Mesenchymal stem cell (in vitro differentiated cells and primary cell): Measurements from ENCODE around the gene CIAO2B.

Experiments
- DNase-seq: peaks from one replicate; pipeline ENCODE4 v3.0.0-alpha.2; 2013
- H2AFZ ChIP-seq: one replicate; pipeline ENCODE4 v1.6.1; 2013; ENCODE audit warnings: low read depth, mild to moderate bottlenecking, control low read depth, inconsistent platforms, low read length, moderate library complexity
- H2AK5ac ChIP-seq: 2 replicates; pipeline ENCODE4 v1.6.1; 2013; ENCODE audit warnings: low read length, moderate library complexity, mild to moderate bottlenecking, inconsistent platforms; ENCODE audit not compliant: severe bottlenecking
- H2BK120ac ChIP-seq: one replicate; pipeline ENCODE4 v1.6.1; 2013; ENCODE audit warnings: low read depth, mild to moderate bottlenecking, inconsistent platforms, low read length, moderate library complexity
- H2BK12ac ChIP-seq, 2 experiments: one replicate each; pipeline ENCODE4 v1.6.1; 2013; ENCODE audit warnings: inconsistent platforms in 2 of 2, low read length in 2 of 2, mild to moderate bottlenecking in 2 of 2, moderate library complexity in 2 of 2, control low read depth in 1 of 2
- H2BK15ac ChIP-seq: one replicate; pipeline ENCODE4 v1.6.1; 2013; ENCODE audit warnings: mild to moderate bottlenecking, low read depth, inconsistent platforms; ENCODE audit not compliant: poor library complexity, severe bottlenecking
- H2BK5ac ChIP-seq: 2 replicates; pipeline ENCODE4 v1.6.1; 2013; ENCODE audit warnings: low read depth, mild to moderate bottlenecking, low read length, control low read depth, inconsistent platforms; ENCODE audit not compliant: poor library complexity, severe bottlenecking
- H3K14ac ChIP-seq, 2 experiments: one replicate each; pipeline ENCODE4 v1.6.1; 2013; ENCODE audit warnings: inconsistent platforms in 2 of 2, low read length in 2 of 2, control low read depth in 1 of 2, mild to moderate bottlenecking in 1 of 2, moderate library complexity in 1 of 2
- H3K18ac ChIP-seq, 2 experiments: one replicate each; pipeline ENCODE4 v1.6.1; 2013; ENCODE audit warnings: inconsistent platforms in 2 of 2, low read length in 2 of 2, control low read depth in 1 of 2, low read depth in 1 of 2, mild to moderate bottlenecking in 1 of 2
- H3K23ac ChIP-seq, 2 experiments: one replicate each; pipeline ENCODE4 v1.6.1; 2013; ENCODE audit warnings: inconsistent platforms in 2 of 2, low read length in 2 of 2, mild to moderate bottlenecking in 2 of 2, moderate library complexity in 2 of 2, control low read depth in 1 of 2
- H3K27ac ChIP-seq: 2 replicates; pipeline ENCODE4 v1.5.1; 2013; ENCODE audit warnings: mild to moderate bottlenecking, moderate library complexity, low read length, control low read depth, inconsistent platforms; ENCODE audit not compliant: poor library complexity, severe bottlenecking
- H3K27me3 ChIP-seq, 2 experiments: 2 replicates each; pipeline versions ENCODE4 v1.6.1 to v1.7.0; 2013; ENCODE audit warnings: low read length in 2 of 2, mild to moderate bottlenecking in 2 of 2, moderate library complexity in 2 of 2, control low read depth in 1 of 2, inconsistent platforms in 1 of 2; ENCODE audit not compliant: control insufficient read depth in 1 of 2, insufficient read depth in 1 of 2
- H3K36me3 ChIP-seq, 2 experiments: 2 replicates each; pipeline versions ENCODE4 v1.6.1 to v1.7.0; 2013; ENCODE audit warnings: low read length in 2 of 2, control low read depth in 1 of 2, inconsistent platforms in 1 of 2, low read depth in 1 of 2, mild to moderate bottlenecking in 1 of 2; ENCODE audit not compliant: insufficient read depth in 2 of 2, control insufficient read depth in 1 of 2
- H3K4ac ChIP-seq, 2 experiments: one replicate each; pipeline ENCODE4 v1.6.1; 2013; ENCODE audit warnings: inconsistent platforms in 2 of 2, low read length in 2 of 2, mild to moderate bottlenecking in 2 of 2, moderate library complexity in 2 of 2, control low read depth in 1 of 2, low read depth in 1 of 2
- H3K4me1 ChIP-seq: 2 replicates; pipeline ENCODE4 v1.6.1; 2013; ENCODE audit warnings: low read depth, low read length, control low read depth; ENCODE audit not compliant: control insufficient read depth, insufficient read depth
- H3K4me2 ChIP-seq: 2 replicates; pipeline ENCODE4 v1.6.1; 2013; ENCODE audit warnings: low read length, mild to moderate bottlenecking, inconsistent platforms; ENCODE audit not compliant: poor library complexity, severe bottlenecking
- H3K4me3 ChIP-seq, 2 experiments: 2 replicates each; pipeline versions ENCODE4 v1.5.1 to v1.7.0; 2013; ENCODE audit warnings: low read length in 2 of 2, mild to moderate bottlenecking in 2 of 2, control low read depth in 1 of 2, low read depth in 1 of 2; ENCODE audit not compliant: insufficient read depth in 1 of 2
- H3K79me1 ChIP-seq: replicated peaks from 2 replicates; pipeline ENCODE4 v1.6.1; 2013; ENCODE audit warnings: mild to moderate bottlenecking, control low read depth, low read length, inconsistent platforms; ENCODE audit not compliant: poor library complexity, severe bottlenecking
- H3K9ac ChIP-seq: 2 replicates; pipeline ENCODE4 v1.7.0; 2013; ENCODE audit warnings: mild to moderate bottlenecking, low read length, moderate library complexity
- H3K9me3 ChIP-seq: 2 replicates; pipeline ENCODE4 v1.7.0; 2013; ENCODE audit warnings: mild to moderate bottlenecking, low read length; ENCODE audit not compliant: control insufficient read depth
- H4K8ac ChIP-seq: one replicate; pipeline ENCODE4 v1.6.1; 2013; ENCODE audit warnings: inconsistent platforms, mild to moderate bottlenecking, low read length, moderate library complexity
- H4K91ac ChIP-seq: one replicate; pipeline ENCODE4 v1.6.1; 2013; ENCODE audit warnings: mild to moderate bottlenecking, low read length, inconsistent platforms
- WGBS: methylation state at CpG from one replicate; pipeline ENCODE4 v1.1.7; 2013; ENCODE audit warnings: mixed read lengths; 5-methylcytosine and 5-hydroxymethylcytosine counted together

The CIAO2B gene

DNA sequence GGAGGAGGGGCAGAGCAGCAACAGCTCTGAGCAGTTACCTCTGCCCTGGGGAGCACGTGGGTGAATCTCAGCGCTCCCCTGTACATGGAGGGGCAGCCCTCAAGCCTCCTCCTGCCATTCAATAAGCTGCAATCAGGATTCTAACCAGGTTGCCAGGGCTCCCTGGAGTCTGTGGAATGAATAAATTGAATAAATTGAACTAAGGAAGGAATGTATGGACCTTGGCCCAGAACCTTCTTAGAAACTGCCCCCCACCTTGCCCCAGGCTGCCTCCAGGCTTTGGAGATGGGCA, 14.0 kb downstream of the CIAO2B start:
- Histone ChIP-seq H3K4me1 (peaks cover 40% of the 10 kb centered on the region), H2BK15ac (no peak overlapping the region), H2BK120ac (no peak overlapping the region), H2AK5ac (peak overlapping the region; percentile 73), H2BK12ac (no peak overlapping the region), H3K14ac (no peak overlapping the region), H3K9ac (no peak overlapping the region), H3K36me3 (peaks cover 0 to 18% of the 10 kb centered on the region in 2 experiments), H3K9me3 (no peaks in the 10 kb centered on the region), H4K8ac (no peak overlapping the region), H3K79me1 (no peaks in the 10 kb centered on the region), H3K27ac (no peak overlapping the region), H2BK5ac (no peak overlapping the region), H2AFZ (no peak overlapping the region), H3K4me3 (no peak overlapping the region), H3K27me3 (peaks cover 13 to 69% of the 10 kb centered on the region in 2 experiments), H3K4me2 (no peak overlapping the region), H4K91ac (no peak overlapping the region), H3K4ac (no peak overlapping the region), H3K18ac (no peak overlapping the region), H3K23ac (no peak overlapping the region)
- no peak for DNase-seq
- WGBS = 37% methylated on average over 2 of the region's 2 CpGs

DNA sequence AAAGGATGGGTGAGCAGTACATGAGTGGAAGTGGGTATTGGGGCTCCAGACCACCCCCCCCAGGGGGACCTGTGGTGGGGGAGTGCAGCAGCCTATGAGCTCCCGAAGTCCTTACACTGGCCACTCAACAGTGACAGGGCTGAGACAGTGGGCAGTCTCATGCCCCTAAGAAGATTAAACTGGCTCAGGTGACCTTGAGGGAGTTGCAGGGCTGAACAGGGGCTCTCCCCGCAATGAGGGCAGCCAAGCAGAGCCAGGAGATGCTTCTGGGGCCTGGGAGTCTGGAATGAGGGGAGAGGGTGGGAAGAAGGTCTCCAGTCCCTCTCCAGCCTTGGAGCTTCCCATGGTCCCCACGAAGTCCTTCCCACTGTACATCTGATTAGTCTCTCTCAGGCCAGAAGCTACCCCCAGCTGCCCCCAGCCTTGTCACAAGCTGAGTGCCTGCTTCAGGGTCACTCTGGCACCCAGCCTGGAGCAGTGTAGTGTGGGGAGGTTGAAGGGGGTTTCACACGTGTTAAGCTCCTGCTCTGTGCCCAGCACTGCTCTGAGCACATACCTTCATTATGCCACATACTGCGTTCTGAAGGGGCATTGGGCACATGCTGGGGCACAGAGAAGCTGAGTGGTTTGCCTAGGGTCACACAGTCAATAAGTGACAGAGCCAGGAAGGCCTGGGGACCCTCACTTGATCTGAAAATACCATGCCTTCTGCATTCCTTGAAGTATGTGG, 14.5 kb downstream of the CIAO2B start:
- no peak overlapping the region for H3K4ac ChIP-seq
- H3K23ac ChIP-seq = no peak overlapping the region
- H2BK12ac ChIP-seq = peak overlapping the region in 1 of 2 experiments; percentile 73
- H3K27me3 ChIP-seq = peaks cover 18 to 74% of the 10 kb centered on the region in 2 experiments
- peak overlapping the region; percentile 8 for H2BK15ac ChIP-seq
- no peak overlapping the region for H3K4me2 ChIP-seq
- H3K9me3 ChIP-seq = no peaks in the 10 kb centered on the region
- no peak overlapping the region for H3K9ac ChIP-seq
- H2BK120ac ChIP-seq = no peak overlapping the region
- no peak for DNase-seq
- no peak overlapping the region for H3K4me3 ChIP-seq
- H3K79me1 ChIP-seq = no peaks in the 10 kb centered on the region
- peak overlapping the region in 1 of 2 experiments; percentile 8 for H3K18ac ChIP-seq
- no peak overlapping the region for H2BK5ac ChIP-seq
- no peak overlapping the region for H2AFZ ChIP-seq
- no peak overlapping the region for H4K8ac ChIP-seq
- H3K27ac ChIP-seq = peak overlapping the region; percentile 34
- H4K91ac ChIP-seq = no peak overlapping the region
- peak overlapping the region; percentile 73 for H2AK5ac ChIP-seq
- 70% methylated on average over 5 of the region's 5 CpGs for WGBS
- peaks cover 0 to 18% of the 10 kb centered on the region in 2 experiments for H3K36me3 ChIP-seq
- H3K4me1 ChIP-seq = peaks cover 34% of the 10 kb centered on the region
- peak overlapping the region in 1 of 2 experiments; percentile 56 for H3K14ac ChIP-seq

DNA sequence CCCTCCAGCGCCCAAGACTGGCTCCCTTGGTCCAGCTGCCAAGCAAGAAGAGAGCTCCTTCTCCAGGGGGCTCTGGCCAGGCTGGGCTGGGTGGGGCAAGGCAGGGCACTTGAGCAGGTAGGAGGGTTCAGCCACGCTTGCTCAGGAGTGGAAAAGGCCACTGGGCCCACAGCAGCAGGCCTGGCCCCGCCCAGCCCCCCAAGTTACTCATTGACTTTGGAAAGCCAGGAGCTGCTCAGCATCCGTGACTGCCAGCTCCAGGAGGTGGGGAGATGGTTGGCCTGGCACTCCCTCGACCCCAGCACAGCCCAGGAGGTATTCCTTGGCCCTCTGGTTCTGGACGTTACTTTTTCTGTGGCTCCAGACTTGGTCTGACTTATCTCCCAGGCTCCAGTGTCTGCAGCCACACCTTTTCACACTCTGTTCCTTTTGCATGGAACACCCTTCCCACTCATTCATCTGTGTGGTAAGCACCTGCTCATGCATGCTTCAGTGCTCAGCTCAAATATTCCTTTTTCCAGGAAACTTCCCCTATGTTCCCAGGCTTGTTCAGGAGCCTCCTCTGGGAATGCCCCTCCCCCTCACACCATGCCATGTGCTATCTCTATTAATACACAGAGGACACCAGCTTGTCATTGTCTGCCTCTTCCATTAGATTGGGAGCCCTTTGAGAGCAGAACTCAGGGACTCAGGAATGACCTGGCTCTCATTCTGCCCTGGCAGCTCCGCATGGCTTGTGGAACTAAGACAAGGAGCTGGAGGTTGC, 15.2 kb downstream of the CIAO2B start, which contains the start of gene CDH16:
TSS of gene CDH16 (minus strand) at position 83 of the 766 bp plus-strand sequence. CDS start 820 bp downstream, outside the sequence.
- Histone ChIP-seq H3K79me1 (no peaks in the 10 kb centered on the region), H3K4ac (no peak within 1 kb of the TSS), H3K9me3 (no peaks in the 10 kb centered on the region), H3K4me2 (no peak within 1 kb of the TSS), H2BK120ac (no peak within 1 kb of the TSS), H3K18ac (no peak within 1 kb of the TSS), H2BK12ac (peak within 1 kb of the TSS in 1 of 2 experiments; percentile 73), H3K14ac (no peak within 1 kb of the TSS), H4K91ac (no peak within 1 kb of the TSS), H2BK5ac (peak within 1 kb of the TSS; percentile 26), H4K8ac (no peak within 1 kb of the TSS), H2BK15ac (peak within 1 kb of the TSS; percentile 8), H3K4me1 (peaks cover 32% of the 10 kb centered on the region), H3K4me3 (no peak within 1 kb of the TSS), H3K9ac (no peak within 1 kb of the TSS), H2AFZ (no peak within 1 kb of the TSS), H2AK5ac (peak within 1 kb of the TSS; percentile 73), H3K23ac (no peak within 1 kb of the TSS), H3K27me3 (peaks cover 20 to 77% of the 10 kb centered on the region in 2 experiments), H3K36me3 (peaks cover 0 to 18% of the 10 kb centered on the region in 2 experiments), H3K27ac (peak within 1 kb of the TSS; percentile 34)
- WGBS = 78% methylated on average over 7 of the region's 7 CpGs
- DNase-seq = no peak

DNA sequence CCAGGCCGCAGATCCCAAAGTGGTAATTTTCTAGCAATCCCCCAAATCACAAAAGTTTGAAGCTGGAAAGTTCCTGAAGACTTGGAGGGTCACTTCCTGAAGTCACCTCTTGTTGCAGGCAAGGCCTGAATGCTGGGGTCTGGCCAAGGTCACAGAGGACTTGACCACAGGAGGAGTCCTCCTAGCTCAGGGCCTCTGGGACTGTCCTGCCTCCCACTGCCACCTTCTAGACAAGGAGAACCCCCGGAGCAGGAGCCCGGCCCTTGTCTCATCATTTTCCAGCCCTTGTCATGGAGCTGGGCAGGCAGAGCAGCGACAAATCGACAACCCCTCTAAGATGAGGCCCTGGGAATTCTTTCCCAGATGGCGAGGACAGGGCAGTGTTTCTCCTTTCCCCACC, 15.8 kb downstream of the CIAO2B start:
- Histone ChIP-seq H4K91ac (no peak overlapping the region), H3K27ac (peak overlapping the region; percentile 23), H3K9me3 (no peaks in the 10 kb centered on the region), H3K14ac (no peak overlapping the region), H3K23ac (no peak overlapping the region), H2AFZ (no peak overlapping the region), H3K36me3 (peaks cover 0 to 14% of the 10 kb centered on the region in 2 experiments), H3K79me1 (no peaks in the 10 kb centered on the region), H3K4me2 (no peak overlapping the region), H2AK5ac (peak overlapping the region; percentile 5), H3K27me3 (peaks cover 20 to 76% of the 10 kb centered on the region in 2 experiments), H2BK5ac (peak overlapping the region; percentile 26), H2BK120ac (no peak overlapping the region), H2BK15ac (no peak overlapping the region), H4K8ac (no peak overlapping the region), H3K4me1 (peaks cover 27% of the 10 kb centered on the region), H3K18ac (no peak overlapping the region), H3K4ac (no peak overlapping the region), H3K4me3 (no peak overlapping the region), H3K9ac (no peak overlapping the region), H2BK12ac (no peak overlapping the region)
- no peak for DNase-seq
- 87% methylated on average over 6 of the region's 6 CpGs for WGBS
